HEK293T (cell line): ENCODE data around the gene KIAA1328.

Source experiments
- ARNT ChIP-seq: fragments of 450-650 bp; IDR thresholded peaks from 2 replicates; pipeline ENCODE4 v1.6.1; 2017; ENCODE audit warnings: mild to moderate bottlenecking
- BHLHE40 ChIP-seq: fragments of 450-650 bp; IDR thresholded peaks from 2 replicates; pipeline ENCODE4 v1.6.1; 2016; ENCODE audit warnings: mild to moderate bottlenecking, moderate library complexity, borderline replicate concordance
- CTBP1 ChIP-seq: fragments of 450-650 bp; IDR thresholded peaks from 2 replicates; pipeline ENCODE4 v1.6.1; 2016; ENCODE audit warnings: borderline replicate concordance
- ELF4 ChIP-seq: fragments of 450-650 bp; IDR thresholded peaks from 2 replicates; pipeline ENCODE4 v1.6.1; 2017; ENCODE audit warnings: antibody characterized with exemption
- FOXM1 ChIP-seq: fragments of 450-650 bp; IDR thresholded peaks from 2 replicates; pipeline ENCODE4 v1.6.1; 2017; ENCODE audit warnings: mild to moderate bottlenecking, borderline replicate concordance
- LEF1 ChIP-seq: fragments of 450-650 bp; IDR thresholded peaks from 2 replicates; pipeline ENCODE4 v1.6.1; 2017; ENCODE audit warnings: mild to moderate bottlenecking, borderline replicate concordance
- NFRKB ChIP-seq: fragments of 450-650 bp; IDR thresholded peaks from 2 replicates; pipeline ENCODE4 v1.6.1; 2016; ENCODE audit warnings: mild to moderate bottlenecking, moderate library complexity
- SP1 ChIP-seq: fragments of 450-650 bp; IDR thresholded peaks from 2 replicates; pipeline ENCODE4 v1.6.1; 2017
- SUZ12 ChIP-seq: fragments of 450-650 bp; IDR thresholded peaks from 2 replicates; pipeline ENCODE4 v1.6.1; 2016; ENCODE audit warnings: mild to moderate bottlenecking
- TARDBP ChIP-seq: fragments of 450-650 bp; IDR thresholded peaks from 2 replicates; pipeline ENCODE4 v1.6.1; 2016
- ZNF384 ChIP-seq: fragments of 450-650 bp; IDR thresholded peaks from 2 replicates; pipeline ENCODE4 v1.6.1; 2016
- TF ChIP-seq, protein P1 (sequence below): fragments of 450-650 bp; IDR thresholded peaks from 2 replicates; pipeline ENCODE4 v1.6.1; 2016

DNA sequence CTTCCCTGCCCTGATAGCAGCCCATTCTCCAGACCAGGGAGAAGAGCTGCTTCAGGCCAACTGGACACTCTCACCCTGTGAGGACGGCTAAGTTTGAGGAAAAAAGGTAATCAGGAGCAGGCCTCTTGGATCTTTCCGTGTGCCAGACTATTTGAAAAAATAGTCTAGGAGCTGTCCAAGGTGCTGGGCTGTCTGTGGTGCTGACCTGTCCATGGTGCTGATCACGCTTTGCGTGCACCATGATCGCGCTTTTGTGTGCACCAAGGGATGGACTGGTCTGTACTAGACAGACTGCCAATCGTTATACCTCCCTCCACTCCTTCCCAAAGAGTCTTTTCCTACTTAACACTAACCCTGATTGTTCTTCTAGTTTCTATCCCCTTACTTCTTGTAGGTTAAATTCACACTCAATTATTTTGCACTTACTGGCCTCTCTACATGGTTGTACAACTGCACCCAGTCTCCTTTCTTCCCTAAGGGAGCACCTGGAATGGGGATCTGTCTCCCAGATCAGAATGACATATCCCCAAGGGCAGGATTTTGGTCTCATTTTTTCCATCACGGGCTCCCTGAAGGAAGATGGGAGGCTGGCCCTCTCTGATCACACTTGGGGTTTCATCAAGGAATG is 441.2 kb downstream of the KIAA1328 start:
- no peak for TF ChIP-seq BHLHE40
- no peak for TF ChIP-seq SP1
- TF ChIP-seq TARDBP = peak; percentile 67; the same call in 1 of the 2 replicates
- no peak for TF ChIP-seq NFRKB
- TF ChIP-seq LEF1 = no peak
- no peak for TF ChIP-seq FOXM1
- TF ChIP-seq, protein P1, sequence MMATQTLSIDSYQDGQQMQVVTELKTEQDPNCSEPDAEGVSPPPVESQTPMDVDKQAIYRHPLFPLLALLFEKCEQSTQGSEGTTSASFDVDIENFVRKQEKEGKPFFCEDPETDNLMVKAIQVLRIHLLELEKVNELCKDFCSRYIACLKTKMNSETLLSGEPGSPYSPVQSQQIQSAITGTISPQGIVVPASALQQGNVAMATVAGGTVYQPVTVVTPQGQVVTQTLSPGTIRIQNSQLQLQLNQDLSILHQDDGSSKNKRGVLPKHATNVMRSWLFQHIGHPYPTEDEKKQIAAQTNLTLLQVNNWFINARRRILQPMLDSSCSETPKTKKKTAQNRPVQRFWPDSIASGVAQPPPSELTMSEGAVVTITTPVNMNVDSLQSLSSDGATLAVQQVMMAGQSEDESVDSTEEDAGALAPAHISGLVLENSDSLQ = no peak
- peak; percentile 68; the same call in 1 of the 2 replicates for TF ChIP-seq CTBP1
- TF ChIP-seq SUZ12 = no peak
- no peak for TF ChIP-seq ZNF384
- no peak for TF ChIP-seq ARNT
- no peak for TF ChIP-seq ELF4
